Upper lobe of right lung (tissue), 1 donor: Measurements from ENCODE around the gene CEP97. TPM values are rescaled to one million over a fixed set of nuclear protein-coding genes. Genes with fewer than 3 reads are reported as not detected.
"Not testable (repeated sequence)": the region's sequence is repeated elsewhere in the genome, so short reads cannot be mapped to it uniquely, and the experiment has no call there.

Experiments
- ATAC-seq: fragments of 200-7000 bp; cut with Tn5 transposase; one replicate; pipeline ENCODE4 v1.9.1; 2020; ENCODE audit warnings: mild to moderate bottlenecking, moderate library complexity
- DNase-seq: peaks from one replicate; pipeline ENCODE4 v3.0.0-alpha.2; 2020
- H3K27ac ChIP-seq: fragments of 200-600 bp; one replicate; pipeline ENCODE4 v1.8.0; 2022
- H3K27me3 ChIP-seq: fragments of 200-600 bp; one replicate; pipeline ENCODE4 v1.8.0; 2022; ENCODE audit warnings: mild to moderate bottlenecking
- H3K36me3 ChIP-seq: fragments of 200-600 bp; one replicate; pipeline ENCODE4 v1.8.0; 2022
- H3K4me1 ChIP-seq: fragments of 200-600 bp; one replicate; pipeline ENCODE4 v1.8.0; 2022
- H3K4me3 ChIP-seq: fragments of 200-600 bp; one replicate; pipeline ENCODE4 v1.8.0; 2022; ENCODE audit warnings: mild to moderate bottlenecking
- H3K9me3 ChIP-seq: fragments of 200-600 bp; one replicate; pipeline ENCODE4 v1.8.0; 2022
- intact Hi-C: fragments of 100-400 bp; cut with DNase I; formaldehyde crosslinking; loops from one replicate; pipeline ENCODE4 v1.11.0; 2022
- total RNA-seq: library from RNA; stranded (reverse); fragmentation: NEBNext Ultra II Directional; extraction: Animal tissue kit (Norgen Biotek cat#: 25700); gene quantifications from one replicate; pipeline ENCODE4 v1.2.1, GENCODE V29; 2021
- TF ChIP-seq, protein P1 (sequence below): fragments of 200-600 bp; IDR thresholded peaks from one replicate; pipeline ENCODE4 v1.8.0; 2022; ENCODE audit warnings: antibody characterized with exemption
- donor health status: DM: no; HTN: yes; CAD: no; lungs with severe emphysema.

The CEP97 gene
- total RNA-seq, 1 donor from 2014 or later: 7.6 TPM

DNA sequence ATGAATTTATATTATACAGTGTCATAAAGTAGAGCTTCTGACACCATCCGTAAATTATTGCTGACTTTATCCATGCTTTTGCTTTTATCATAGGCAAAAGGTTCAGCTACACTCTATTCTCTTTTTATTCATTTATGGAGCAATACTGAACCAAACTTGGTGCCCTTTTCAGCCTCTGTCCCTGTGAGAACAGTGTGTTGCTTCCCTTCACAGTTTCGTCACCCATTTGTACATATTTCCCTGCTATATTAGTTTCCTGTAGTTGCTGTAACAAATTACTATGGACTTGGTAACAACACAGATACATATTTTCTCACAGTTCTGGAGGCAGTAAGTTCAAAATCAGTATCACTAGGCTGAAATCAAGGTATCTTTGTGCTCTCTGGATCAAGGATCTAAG, 35.1 kb upstream of the CEP97 start:
- peak; percentile 10 for ATAC-seq
- H3K27me3 ChIP-seq: no peaks in the 10 kb centered on the region
- peaks cover 19% of the 10 kb centered on the region for H3K4me1 ChIP-seq
- peaks cover 15% of the 10 kb centered on the region for H3K36me3 ChIP-seq
- H3K4me3 ChIP-seq: no peak overlapping the region
- TF ChIP-seq, protein P1, sequence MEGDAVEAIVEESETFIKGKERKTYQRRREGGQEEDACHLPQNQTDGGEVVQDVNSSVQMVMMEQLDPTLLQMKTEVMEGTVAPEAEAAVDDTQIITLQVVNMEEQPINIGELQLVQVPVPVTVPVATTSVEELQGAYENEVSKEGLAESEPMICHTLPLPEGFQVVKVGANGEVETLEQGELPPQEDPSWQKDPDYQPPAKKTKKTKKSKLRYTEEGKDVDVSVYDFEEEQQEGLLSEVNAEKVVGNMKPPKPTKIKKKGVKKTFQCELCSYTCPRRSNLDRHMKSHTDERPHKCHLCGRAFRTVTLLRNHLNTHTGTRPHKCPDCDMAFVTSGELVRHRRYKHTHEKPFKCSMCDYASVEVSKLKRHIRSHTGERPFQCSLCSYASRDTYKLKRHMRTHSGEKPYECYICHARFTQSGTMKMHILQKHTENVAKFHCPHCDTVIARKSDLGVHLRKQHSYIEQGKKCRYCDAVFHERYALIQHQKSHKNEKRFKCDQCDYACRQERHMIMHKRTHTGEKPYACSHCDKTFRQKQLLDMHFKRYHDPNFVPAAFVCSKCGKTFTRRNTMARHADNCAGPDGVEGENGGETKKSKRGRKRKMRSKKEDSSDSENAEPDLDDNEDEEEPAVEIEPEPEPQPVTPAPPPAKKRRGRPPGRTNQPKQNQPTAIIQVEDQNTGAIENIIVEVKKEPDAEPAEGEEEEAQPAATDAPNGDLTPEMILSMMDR: no peak
- no peaks in the 10 kb centered on the region for H3K9me3 ChIP-seq
- intact Hi-C loops: no loop called here
- H3K27ac ChIP-seq: peak overlapping the region; percentile 38
- no peak for DNase-seq

DNA sequence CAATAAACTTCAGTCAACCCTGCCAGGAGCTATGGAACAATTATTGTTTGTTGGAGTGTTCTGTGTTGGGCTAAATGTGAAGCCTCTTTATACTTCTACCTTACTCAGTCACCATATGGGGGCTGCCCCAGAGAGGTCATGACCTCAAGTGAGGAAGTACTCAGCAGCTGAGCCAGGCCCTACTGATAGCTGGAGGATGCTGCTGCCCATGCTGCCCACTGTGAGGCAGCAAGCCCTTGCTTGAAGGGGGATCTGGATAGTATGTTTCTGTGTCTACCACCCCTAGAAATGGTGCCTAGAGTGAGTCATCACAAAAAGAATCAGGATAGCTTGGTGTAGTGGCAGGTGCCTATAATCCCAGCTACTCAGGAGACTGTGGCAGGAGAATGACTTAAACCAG, 33.4 kb upstream of the CEP97 start:
- ATAC-seq (no peak), DNase-seq (no peak)
- TF ChIP-seq, protein P1: no peak
- no peak overlapping the region for H3K4me3 ChIP-seq
- peak overlapping the region; percentile 79 for H3K27ac ChIP-seq
- no peaks in the 10 kb centered on the region for H3K9me3 ChIP-seq
- no peaks in the 10 kb centered on the region for H3K27me3 ChIP-seq
- H3K4me1 ChIP-seq: peaks cover 11% of the 10 kb centered on the region
- intact Hi-C loops: no loop called here
- no peaks in the 10 kb centered on the region for H3K36me3 ChIP-seq

DNA sequence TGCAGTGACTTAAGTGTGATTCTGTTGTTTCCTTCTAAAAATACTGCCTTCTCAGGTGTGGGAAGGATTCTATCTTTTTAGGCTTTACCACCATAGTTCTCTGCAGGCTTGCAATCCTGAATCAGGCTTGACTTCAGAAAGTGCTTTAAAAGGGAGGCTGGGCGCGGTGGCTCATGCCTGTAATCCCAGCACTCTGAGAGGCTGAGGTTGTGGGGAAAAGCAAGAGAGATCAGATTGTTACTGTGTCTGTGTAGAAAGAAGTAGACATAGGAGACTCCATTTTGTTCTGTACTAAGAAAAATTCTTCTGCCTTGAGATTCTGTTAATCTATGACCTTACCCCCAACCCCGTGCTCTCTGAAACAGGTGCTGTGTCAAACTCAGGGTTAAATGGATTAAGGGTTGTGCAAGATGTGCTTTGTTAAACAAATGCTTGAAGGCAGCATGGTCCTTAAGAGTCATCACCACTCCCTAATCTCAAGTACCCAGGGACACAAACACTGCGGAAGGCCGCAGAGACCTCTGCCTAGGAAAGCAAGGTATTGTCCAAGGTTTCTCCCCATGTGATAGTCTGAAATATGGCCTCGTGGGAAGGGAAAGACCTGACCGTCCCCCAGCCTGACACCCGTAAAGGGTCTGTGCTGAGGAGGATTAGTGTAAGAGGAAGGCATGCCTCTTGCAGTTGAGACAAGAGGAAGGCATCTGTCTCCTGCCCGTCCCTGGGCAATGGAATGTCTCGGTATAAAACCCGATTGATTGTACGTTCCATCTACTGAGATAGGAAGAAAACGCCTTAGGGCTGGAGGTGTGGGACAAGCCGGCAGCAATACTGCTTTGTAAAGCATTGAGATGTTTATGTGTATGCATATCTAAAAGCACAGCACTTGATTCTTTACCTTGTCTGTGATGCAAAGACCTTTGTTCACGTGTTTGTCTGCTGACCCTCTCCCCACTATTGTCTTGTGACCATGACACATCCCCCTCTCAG, 32.4 kb upstream of the CEP97 start:
- H3K36me3 ChIP-seq, DNase-seq, ATAC-seq, intact Hi-C loops, H3K9me3 ChIP-seq, H3K27me3 ChIP-seq: not testable (repeated sequence)
- peaks cover 11% of the 10 kb centered on the region for H3K4me1 ChIP-seq
- peak overlapping the region; percentile 79 for H3K27ac ChIP-seq
- H3K4me3 ChIP-seq: peak overlapping the region; percentile 21

DNA sequence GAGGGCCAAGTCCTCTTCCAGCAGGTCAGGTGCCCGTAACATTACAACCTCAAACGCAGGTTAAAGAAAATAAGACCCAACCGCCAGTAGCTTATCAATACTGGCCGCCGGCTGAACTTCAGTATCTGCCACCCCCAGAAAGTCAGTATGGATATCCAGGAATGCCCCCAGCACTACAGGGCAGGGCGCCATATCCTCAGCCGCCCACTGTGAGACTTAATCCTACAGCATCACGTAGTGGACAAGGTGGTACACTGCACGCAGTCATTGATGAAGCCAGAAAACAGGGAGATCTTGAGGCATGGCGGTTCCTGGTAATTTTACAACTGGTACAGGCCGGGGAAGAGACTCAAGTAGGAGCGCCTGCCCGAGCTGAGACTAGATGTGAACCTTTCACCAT, 30.9 kb upstream of the CEP97 start:
- intact Hi-C loops, H3K36me3 ChIP-seq, H3K9me3 ChIP-seq, H3K27me3 ChIP-seq: not testable (repeated sequence)
- peak overlapping the region; percentile 30 for H3K4me3 ChIP-seq
- ATAC-seq (peak; percentile 95), DNase-seq (peak; percentile 71)
- peaks cover 11% of the 10 kb centered on the region for H3K4me1 ChIP-seq
- H3K27ac ChIP-seq: peak overlapping the region; percentile 63
- TF ChIP-seq, protein P1: peak; percentile 55

DNA sequence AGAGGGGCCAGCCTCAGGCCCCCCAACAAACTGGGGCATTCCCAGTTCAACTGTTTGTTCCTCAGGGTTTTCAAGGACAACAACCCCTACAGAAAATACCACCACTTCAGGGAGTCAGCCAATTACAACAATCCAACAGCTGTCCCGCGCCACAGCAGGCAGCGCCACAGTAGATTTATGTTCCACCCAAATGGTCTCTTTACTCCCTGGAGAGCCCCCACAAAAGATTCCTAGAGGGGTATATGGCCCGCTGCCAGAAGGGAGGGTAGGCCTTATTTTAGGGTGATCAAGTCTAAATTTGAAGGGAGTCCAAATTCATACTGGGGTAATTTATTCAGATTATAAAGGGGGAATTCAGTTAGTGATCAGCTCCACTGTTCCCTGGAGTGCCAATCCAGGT, 29.6 kb upstream of the CEP97 start:
- H3K4me3 ChIP-seq, intact Hi-C loops: not testable (repeated sequence)

DNA sequence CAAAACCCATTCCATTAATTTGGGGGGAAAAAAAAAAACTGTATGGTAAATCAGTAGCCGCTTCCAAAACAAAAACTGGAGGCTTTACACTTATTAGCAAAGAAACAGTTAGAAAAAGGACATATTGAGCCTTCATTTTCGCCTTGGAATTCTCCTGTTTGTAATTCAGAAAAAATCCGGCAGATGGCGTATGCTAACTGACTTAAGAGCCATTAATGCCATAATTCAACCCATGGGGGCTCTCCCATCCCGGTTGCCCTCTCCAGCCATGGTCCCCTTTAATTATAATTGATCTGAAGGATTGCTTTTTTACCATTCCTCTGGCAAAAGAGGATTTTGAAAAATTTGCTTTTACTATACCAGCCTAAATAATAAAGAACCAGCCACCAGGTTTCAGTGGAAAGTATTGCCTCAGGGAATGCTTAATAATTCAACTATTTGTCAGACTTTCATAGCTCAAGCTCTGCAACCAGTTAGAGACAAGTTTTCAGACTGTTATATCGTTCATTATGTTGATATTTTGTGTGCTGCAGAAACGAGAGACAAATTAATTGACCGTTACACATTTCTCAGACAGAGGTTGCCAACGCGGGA, 28.5 kb upstream of the CEP97 start:
- H3K9me3 ChIP-seq: no peaks in the 10 kb centered on the region
- H3K4me1 ChIP-seq: peaks cover 6% of the 10 kb centered on the region
- H3K36me3 ChIP-seq: no peaks in the 10 kb centered on the region
- no peaks in the 10 kb centered on the region for H3K27me3 ChIP-seq
- ATAC-seq (peak; percentile 49), DNase-seq (no peak)
- TF ChIP-seq, protein P1: peak; percentile 79
- no peak overlapping the region for H3K27ac ChIP-seq
- H3K4me3 ChIP-seq: no peak overlapping the region
- intact Hi-C loops: no loop called here

More for the DNA sequence above, 29.6 kb upstream of the CEP97 start:
- not testable (repeated sequence) for H3K9me3 ChIP-seq, H3K36me3 ChIP-seq, ATAC-seq, DNase-seq, H3K27me3 ChIP-seq, H3K27ac ChIP-seq, H3K4me1 ChIP-seq
